GM23338 (cell line): ENCODE results near the gene PCSK1N. TPM values are rescaled to one million over a fixed set of nuclear protein-coding genes. Genes with fewer than 3 reads are reported as not detected.

Source experiments
- ATAC-seq: fragments of 200-7000 bp; cut with Tn5 transposase; 3 replicates; pipeline ENCODE4 v1.9.1; 2020
- DNase-seq: peaks from one replicate; pipeline ENCODE4 v3.0.0-alpha.2; 2015; ENCODE audit warnings: low spot score
- H2AFZ ChIP-seq: fragments of 200-600 bp; sonication (generic); 2 replicates; pipeline ENCODE4 v1.8.0; 2016; ENCODE audit warnings: antibody characterized with exemption, mild to moderate bottlenecking, moderate library complexity
- H3F3A ChIP-seq: fragments of 200-600 bp; sonication (generic); replicated peaks from 2 replicates; pipeline ENCODE4 v1.8.0; 2017; ENCODE audit warnings: antibody characterized with exemption, mixed run types, low read depth
- H3K27ac ChIP-seq: fragments of 200-600 bp; sonication (generic); 2 replicates; pipeline ENCODE4 v1.6.1; 2016; ENCODE audit warnings: low read depth
- H3K27me3 ChIP-seq: fragments of 200-600 bp; sonication (generic); 2 replicates; pipeline ENCODE4 v1.8.0; 2016; ENCODE audit warnings: mild to moderate bottlenecking, mixed run types, moderate library complexity; ENCODE audit not compliant: insufficient read depth
- H3K36me3 ChIP-seq: fragments of 200-600 bp; sonication (generic); 2 replicates; pipeline ENCODE4 v1.8.0; 2016; ENCODE audit warnings: mild to moderate bottlenecking; ENCODE audit not compliant: insufficient read depth
- H3K4me1 ChIP-seq: fragments of 200-600 bp; sonication (generic); 2 replicates; pipeline ENCODE4 v1.8.0; 2016; ENCODE audit warnings: mild to moderate bottlenecking, moderate library complexity; ENCODE audit not compliant: insufficient read depth
- H3K4me2 ChIP-seq: fragments of 200-600 bp; sonication (generic); 2 replicates; pipeline ENCODE4 v1.7.1; 2017; ENCODE audit warnings: mixed run types
- H3K4me3 ChIP-seq: fragments of 200-600 bp; sonication (generic); 2 replicates; pipeline ENCODE4 v1.6.1; 2016; ENCODE audit warnings: mixed run types
- H3K79me2 ChIP-seq: fragments of 200-600 bp; sonication (generic); replicated peaks from 2 replicates; pipeline ENCODE4 v1.8.0; 2017; ENCODE audit warnings: mild to moderate bottlenecking; ENCODE audit not compliant: insufficient read depth
- H3K9me2 ChIP-seq: fragments of 200-600 bp; sonication (generic); 2 replicates; pipeline ENCODE4 v1.8.0; 2017; ENCODE audit not compliant: insufficient read depth
- H4K20me1 ChIP-seq: fragments of 200-600 bp; sonication (generic); replicated peaks from 2 replicates; pipeline ENCODE4 v1.8.0; 2017; ENCODE audit warnings: mild to moderate bottlenecking; ENCODE audit not compliant: insufficient read depth
- H3K27ac Mint-ChIP-seq: 2 replicates; pipeline ENCODE4 v1.8.0; 2020; ENCODE audit warnings: inconsistent platforms, mild to moderate bottlenecking, moderate library complexity, mixed read lengths
- H3K27me3 Mint-ChIP-seq: 3 replicates; pipeline ENCODE4 v1.8.0; 2022; ENCODE audit warnings: low read depth, mild to moderate bottlenecking, moderate library complexity, mixed read lengths, inconsistent platforms; ENCODE audit not compliant: insufficient read depth, poor library complexity
- H3K36me3 Mint-ChIP-seq: 3 replicates; pipeline ENCODE4 v1.8.0; 2021; ENCODE audit warnings: low read depth, mild to moderate bottlenecking, inconsistent platforms, moderate library complexity, mixed read lengths
- H3K4me1 Mint-ChIP-seq: 3 replicates; pipeline ENCODE4 v1.8.0; 2020; ENCODE audit warnings: mild to moderate bottlenecking, inconsistent platforms, mixed read lengths
- H3K4me3 Mint-ChIP-seq: 3 replicates; pipeline ENCODE4 v1.8.0; 2021; ENCODE audit warnings: moderate library complexity, mild to moderate bottlenecking, inconsistent platforms, mixed read lengths
- H3K9me3 Mint-ChIP-seq: 3 replicates; pipeline ENCODE4 v1.8.0; 2020; ENCODE audit warnings: moderate library complexity, mild to moderate bottlenecking, inconsistent platforms, mixed read lengths
- CREB1 ChIP-seq: fragments of 250-450 bp; sonication (Bioruptor Pico); IDR thresholded peaks from 2 replicates; pipeline ENCODE4 v1.5.0; 2020; ENCODE audit warnings: low read depth, mild to moderate bottlenecking, moderate library complexity
- EZH2 ChIP-seq: fragments of 200-600 bp; sonication (generic); IDR thresholded peaks from one replicate; pipeline ENCODE4 v1.8.0; 2017; ENCODE audit warnings: antibody characterized with exemption, mild to moderate bottlenecking, low read depth; ENCODE audit not compliant: unreplicated experiment
- EZH2phosphoT487 ChIP-seq: fragments of 200-600 bp; sonication (generic); IDR thresholded peaks from one replicate; pipeline ENCODE4 v1.8.1; 2018; ENCODE audit warnings: antibody characterized with exemption; ENCODE audit not compliant: unreplicated experiment
- JUNB ChIP-seq: IDR thresholded peaks from one replicate; pipeline ENCODE4 v1.6.1; 2016; ENCODE audit warnings: antibody characterized with exemption; ENCODE audit not compliant: unreplicated experiment
- NANOG ChIP-seq: IDR thresholded peaks from 2 replicates; pipeline ENCODE4 v1.6.1; 2016; ENCODE audit warnings: antibody characterized with exemption, borderline replicate concordance
- POLR2AphosphoS5 ChIP-seq: IDR thresholded peaks from 2 replicates; pipeline ENCODE4 v1.6.1; 2016; ENCODE audit warnings: antibody characterized with exemption, low read depth
- STAT1 ChIP-seq: IDR thresholded peaks from one replicate; pipeline ENCODE4 v1.6.1; 2016; ENCODE audit warnings: antibody characterized with exemption; ENCODE audit not compliant: unreplicated experiment
- ZNF331 ChIP-seq: fragments of 250-450 bp; sonication (Bioruptor Pico); IDR thresholded peaks from 2 replicates; pipeline ENCODE4 v1.5.0; 2020; ENCODE audit warnings: low read depth, mild to moderate bottlenecking, moderate library complexity
- polyA plus RNA-seq: library from polyadenylated mRNA; unstranded; fragments of >200 nt; fragmentation: Nextera tagmentation; extraction: Ambion mirVana; gene quantifications from 2 replicates; pipeline ENCODE4 v1.2.1, GENCODE V29; 2016
- total RNA-seq: library from RNA; depleted of rRNA; stranded (reverse); fragments of >200 nt; shearing (Covaris generic); gene quantifications from 2 replicates; pipeline ENCODE4 v1.2.3, GENCODE V29; 2014
- TF ChIP-seq, protein P1 (sequence below): IDR thresholded peaks from one replicate; pipeline ENCODE4 v1.6.1; 2018; ENCODE audit warnings: antibody characterized with exemption; ENCODE audit not compliant: unreplicated experiment
- TF ChIP-seq, protein P2 (sequence below), 2 experiments: fragments of 200-600 bp in 1 of 2; sonication (generic) in 1 of 2; conservative IDR thresholded peaks; 2 replicates each; pipeline versions ENCODE4 v1.5.1 to v1.6.1; 2016 to 2017; ENCODE audit warnings: antibody characterized with exemption in 2 of 2, low read depth in 2 of 2, mild to moderate bottlenecking in 2 of 2, moderate library complexity in 1 of 2
- TF ChIP-seq, protein P3 (sequence below): IDR thresholded peaks from 2 replicates; pipeline ENCODE4 v1.6.1; 2016; ENCODE audit warnings: antibody characterized with exemption

PCSK1N gene
- total and polyA plus RNA-seq, 2 experiments from 2014 or later, result 12.8 to 15.6 TPM

DNA sequence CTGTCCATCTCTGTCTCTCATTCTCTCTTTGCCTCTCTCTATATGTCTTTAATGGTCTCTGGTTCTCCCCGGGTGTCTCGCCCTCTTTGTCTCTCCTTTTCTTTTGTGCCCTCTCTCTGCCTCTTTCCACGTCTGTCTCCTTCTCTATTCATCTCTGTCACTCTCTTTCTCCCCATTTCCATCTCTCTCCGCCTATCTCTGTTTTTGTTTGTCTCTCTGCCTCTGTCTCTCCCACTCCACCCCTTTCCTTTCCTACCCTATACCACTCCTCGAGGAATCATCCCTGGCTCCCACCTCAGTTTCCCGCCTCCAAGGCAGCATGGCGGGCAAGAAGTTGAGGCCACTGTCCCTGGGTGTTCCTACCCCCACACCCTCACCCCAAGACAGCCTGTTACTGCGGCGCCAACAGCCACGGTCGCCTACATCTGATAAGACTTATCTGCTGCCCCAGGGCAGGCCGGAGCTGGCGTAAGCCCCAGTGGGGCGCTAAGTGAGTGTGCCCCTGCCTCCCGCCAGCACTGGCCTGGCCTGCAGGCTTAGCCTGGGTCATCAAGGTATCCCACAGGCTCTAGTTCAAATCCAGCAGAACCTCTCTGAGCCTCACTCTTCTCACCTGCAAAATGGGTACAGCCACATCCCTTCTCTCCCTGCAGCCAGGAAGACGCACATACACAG, 49.7 kb downstream of the PCSK1N start:
- Histone ChIP-seq H3K4me3 (no peak overlapping the region), H3K27ac (no peak overlapping the region), H4K20me1 (no peaks in the 10 kb centered on the region), H3F3A (no peaks in the 10 kb centered on the region), H2AFZ (no peak overlapping the region), H3K9me2 (no peaks in the 10 kb centered on the region), H3K79me2 (no peaks in the 10 kb centered on the region), H3K27me3 (no peaks in the 10 kb centered on the region), H3K4me1 (no peaks in the 10 kb centered on the region), H3K36me3 (no peaks in the 10 kb centered on the region), H3K4me2 (no peak overlapping the region)
- no peaks in the 10 kb centered on the region; the same call in 2 of the 3 replicates for H3K36me3 Mint-ChIP-seq
- ATAC-seq, result no peak
- H3K27ac Mint-ChIP-seq, result no peak overlapping the region
- peaks cover 4% of the 10 kb centered on the region for H3K27me3 Mint-ChIP-seq
- no peaks in the 10 kb centered on the region; the same call in 1 of the 3 replicates for H3K9me3 Mint-ChIP-seq
- H3K4me3 Mint-ChIP-seq, result no peak overlapping the region
- no peak for DNase-seq
- H3K4me1 Mint-ChIP-seq, result no peaks in the 10 kb centered on the region; the same call in 2 of the 3 replicates
- TF ChIP-seq, protein P1, sequence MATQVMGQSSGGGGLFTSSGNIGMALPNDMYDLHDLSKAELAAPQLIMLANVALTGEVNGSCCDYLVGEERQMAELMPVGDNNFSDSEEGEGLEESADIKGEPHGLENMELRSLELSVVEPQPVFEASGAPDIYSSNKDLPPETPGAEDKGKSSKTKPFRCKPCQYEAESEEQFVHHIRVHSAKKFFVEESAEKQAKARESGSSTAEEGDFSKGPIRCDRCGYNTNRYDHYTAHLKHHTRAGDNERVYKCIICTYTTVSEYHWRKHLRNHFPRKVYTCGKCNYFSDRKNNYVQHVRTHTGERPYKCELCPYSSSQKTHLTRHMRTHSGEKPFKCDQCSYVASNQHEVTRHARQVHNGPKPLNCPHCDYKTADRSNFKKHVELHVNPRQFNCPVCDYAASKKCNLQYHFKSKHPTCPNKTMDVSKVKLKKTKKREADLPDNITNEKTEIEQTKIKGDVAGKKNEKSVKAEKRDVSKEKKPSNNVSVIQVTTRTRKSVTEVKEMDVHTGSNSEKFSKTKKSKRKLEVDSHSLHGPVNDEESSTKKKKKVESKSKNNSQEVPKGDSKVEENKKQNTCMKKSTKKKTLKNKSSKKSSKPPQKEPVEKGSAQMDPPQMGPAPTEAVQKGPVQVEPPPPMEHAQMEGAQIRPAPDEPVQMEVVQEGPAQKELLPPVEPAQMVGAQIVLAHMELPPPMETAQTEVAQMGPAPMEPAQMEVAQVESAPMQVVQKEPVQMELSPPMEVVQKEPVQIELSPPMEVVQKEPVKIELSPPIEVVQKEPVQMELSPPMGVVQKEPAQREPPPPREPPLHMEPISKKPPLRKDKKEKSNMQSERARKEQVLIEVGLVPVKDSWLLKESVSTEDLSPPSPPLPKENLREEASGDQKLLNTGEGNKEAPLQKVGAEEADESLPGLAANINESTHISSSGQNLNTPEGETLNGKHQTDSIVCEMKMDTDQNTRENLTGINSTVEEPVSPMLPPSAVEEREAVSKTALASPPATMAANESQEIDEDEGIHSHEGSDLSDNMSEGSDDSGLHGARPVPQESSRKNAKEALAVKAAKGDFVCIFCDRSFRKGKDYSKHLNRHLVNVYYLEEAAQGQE, result no peak
- TF ChIP-seq NANOG (no peak), EZH2phosphoT487 (no peak), EZH2 (no peak), POLR2AphosphoS5 (no peak), JUNB (no peak), STAT1 (no peak), ZNF331 (CRISPR knock-in tag) (no peak), CREB1 (no peak)
- TF ChIP-seq, protein P2, sequence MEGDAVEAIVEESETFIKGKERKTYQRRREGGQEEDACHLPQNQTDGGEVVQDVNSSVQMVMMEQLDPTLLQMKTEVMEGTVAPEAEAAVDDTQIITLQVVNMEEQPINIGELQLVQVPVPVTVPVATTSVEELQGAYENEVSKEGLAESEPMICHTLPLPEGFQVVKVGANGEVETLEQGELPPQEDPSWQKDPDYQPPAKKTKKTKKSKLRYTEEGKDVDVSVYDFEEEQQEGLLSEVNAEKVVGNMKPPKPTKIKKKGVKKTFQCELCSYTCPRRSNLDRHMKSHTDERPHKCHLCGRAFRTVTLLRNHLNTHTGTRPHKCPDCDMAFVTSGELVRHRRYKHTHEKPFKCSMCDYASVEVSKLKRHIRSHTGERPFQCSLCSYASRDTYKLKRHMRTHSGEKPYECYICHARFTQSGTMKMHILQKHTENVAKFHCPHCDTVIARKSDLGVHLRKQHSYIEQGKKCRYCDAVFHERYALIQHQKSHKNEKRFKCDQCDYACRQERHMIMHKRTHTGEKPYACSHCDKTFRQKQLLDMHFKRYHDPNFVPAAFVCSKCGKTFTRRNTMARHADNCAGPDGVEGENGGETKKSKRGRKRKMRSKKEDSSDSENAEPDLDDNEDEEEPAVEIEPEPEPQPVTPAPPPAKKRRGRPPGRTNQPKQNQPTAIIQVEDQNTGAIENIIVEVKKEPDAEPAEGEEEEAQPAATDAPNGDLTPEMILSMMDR (conservative IDR thresholded peaks at IDR 0.05; ENCODE audit: low read depth in 2 of 2), result no peak
- TF ChIP-seq, protein P3, sequence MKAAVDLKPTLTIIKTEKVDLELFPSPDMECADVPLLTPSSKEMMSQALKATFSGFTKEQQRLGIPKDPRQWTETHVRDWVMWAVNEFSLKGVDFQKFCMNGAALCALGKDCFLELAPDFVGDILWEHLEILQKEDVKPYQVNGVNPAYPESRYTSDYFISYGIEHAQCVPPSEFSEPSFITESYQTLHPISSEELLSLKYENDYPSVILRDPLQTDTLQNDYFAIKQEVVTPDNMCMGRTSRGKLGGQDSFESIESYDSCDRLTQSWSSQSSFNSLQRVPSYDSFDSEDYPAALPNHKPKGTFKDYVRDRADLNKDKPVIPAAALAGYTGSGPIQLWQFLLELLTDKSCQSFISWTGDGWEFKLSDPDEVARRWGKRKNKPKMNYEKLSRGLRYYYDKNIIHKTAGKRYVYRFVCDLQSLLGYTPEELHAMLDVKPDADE, result no peak
